NCI-H2227 treated with DMSO at 0.1 percent for 48 hours (cell line): ENCODE measurements around the gene HTRA3.
"Not testable (repeated sequence)": the region's sequence is repeated elsewhere in the genome, so short reads cannot be mapped to it uniquely, and the experiment has no call there.

Experiments
- DNase-seq: peaks from one replicate; lab custom pipeline; 2025; lab: John Stamatoyannopoulos, UW

The HTRA3 gene

GRCh38 chr4:8344377-8344776 is 74.8 kb downstream of the HTRA3 start:
- DNase-seq = no peak

- DNase-seq = no peak
Observed at GRCh38 chr4:8345053-8345945, 75.7 kb downstream of the HTRA3 start.

- no peak for DNase-seq
Observed at GRCh38 chr4:8345946-8346814, 76.6 kb downstream of the HTRA3 start.

- DNase-seq = no peak
Observed at GRCh38 chr4:8346838-8347605, 77.5 kb downstream of the HTRA3 start.

- no peak for DNase-seq
Observed at GRCh38 chr4:8347660-8348059, 78.1 kb downstream of the HTRA3 start.

- DNase-seq = no peak
Observed at GRCh38 chr4:8348071-8348470, 78.5 kb downstream of the HTRA3 start.

GRCh38 chr4:8349236-8349635 is 79.7 kb downstream of the HTRA3 start:
- not testable (repeated sequence) for DNase-seq

- DNase-seq = no peak
Observed at GRCh38 chr4:8349664-8350236, 80.2 kb downstream of the HTRA3 start.

- no peak for DNase-seq
Observed at GRCh38 chr4:8350352-8350751, 80.8 kb downstream of the HTRA3 start.

- no peak for DNase-seq
Observed at GRCh38 chr4:8350841-8351461, 81.4 kb downstream of the HTRA3 start.

GRCh38 chr4:8351931-8352367 is 82.4 kb downstream of the HTRA3 start:
- DNase-seq = no peak

GRCh38 chr4:8352368-8353157 is 83.0 kb downstream of the HTRA3 start:
- DNase-seq = no peak

- DNase-seq = no peak
Observed at GRCh38 chr4:8353158-8353669, 83.7 kb downstream of the HTRA3 start.

- no peak for DNase-seq
Observed at GRCh38 chr4:8353912-8354453, 84.4 kb downstream of the HTRA3 start.

GRCh38 chr4:8355306-8355705 is 85.8 kb downstream of the HTRA3 start:
- no peak for DNase-seq

GRCh38 chr4:8355864-8356565 is 86.5 kb downstream of the HTRA3 start:
- no peak for DNase-seq
